GM10248 (cell line): Measurements from ENCODE around the gene MYBPC2.

Experiments used
- CTCF ChIA-PET: fragments of 300-600 bp; sonication (Branson Sonifier 250); formaldehyde crosslinking; extraction: SDS; loops from one replicate; lab custom pipeline; 2021; ENCODE audit warnings: antibody characterized with exemption; lab: Yijun Ruan, JAX
- POLR2A ChIA-PET: fragments of 350-650 bp; sonication (Branson Sonifier 250); formaldehyde crosslinking; extraction: SDS; loops from one replicate; lab custom pipeline; 2020; ENCODE audit warnings: antibody characterized with exemption; lab: Yijun Ruan, JAX
- DNase-seq: peaks from one replicate; pipeline ENCODE4 v3.0.0; 2012; ENCODE audit errors: extremely low spot score
- TF ChIP-seq, protein P1 (sequence below): IDR thresholded peaks from 2 replicates; pipeline ENCODE4 v1.5.1; 2012; ENCODE audit warnings: mild to moderate bottlenecking, low read depth; ENCODE audit errors: extremely low read depth, missing control alignments, control extremely low read depth

MYBPC2 gene

DNA sequence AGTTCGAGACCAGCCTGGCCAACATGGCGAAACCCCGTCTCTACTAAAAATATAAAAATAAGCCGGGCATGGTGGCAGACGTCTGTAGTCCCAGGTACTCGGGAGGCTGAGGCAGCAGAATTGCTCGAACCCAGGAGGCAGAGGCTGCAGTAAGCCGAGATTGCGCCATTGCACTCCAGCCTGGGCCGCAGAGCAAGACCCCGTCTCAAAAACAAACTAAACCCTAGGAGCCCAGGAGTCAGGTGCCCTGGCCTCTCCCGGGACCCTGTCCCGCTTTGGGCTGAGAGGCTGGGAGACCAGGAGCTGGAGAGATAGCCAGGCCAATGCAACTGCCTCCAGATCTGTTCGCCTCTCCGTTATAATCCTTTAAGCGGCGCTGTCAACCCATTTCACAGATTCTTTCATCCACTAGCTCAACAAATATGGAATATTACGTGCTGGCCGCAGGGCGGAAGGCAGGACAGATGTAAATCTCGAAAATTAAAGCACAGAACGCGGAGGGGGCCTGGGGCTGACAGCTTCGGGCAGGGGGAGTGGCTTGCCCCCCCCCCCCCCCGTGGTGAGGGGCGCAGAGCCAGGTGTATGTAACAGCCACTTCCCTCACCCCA, 5.3 kb upstream of the MYBPC2 start:
- DNase-seq, result no peak
- POLR2A ChIA-PET, result interaction anchor here (0.6 to 1.0 kb wide), 3 partner anchors 9 to 601 kb away, joined by 3 to 6 read pairs (median 6); partner anchors contain the start of gene SPIB
- CTCF ChIA-PET, result interaction anchor here (0.6 to 4.0 kb wide), 7 partner anchors 9 to 70 kb away, joined by 3 to 14 read pairs (median 5); partner anchors contain the start of gene SPIB
- TF ChIP-seq, protein P1, sequence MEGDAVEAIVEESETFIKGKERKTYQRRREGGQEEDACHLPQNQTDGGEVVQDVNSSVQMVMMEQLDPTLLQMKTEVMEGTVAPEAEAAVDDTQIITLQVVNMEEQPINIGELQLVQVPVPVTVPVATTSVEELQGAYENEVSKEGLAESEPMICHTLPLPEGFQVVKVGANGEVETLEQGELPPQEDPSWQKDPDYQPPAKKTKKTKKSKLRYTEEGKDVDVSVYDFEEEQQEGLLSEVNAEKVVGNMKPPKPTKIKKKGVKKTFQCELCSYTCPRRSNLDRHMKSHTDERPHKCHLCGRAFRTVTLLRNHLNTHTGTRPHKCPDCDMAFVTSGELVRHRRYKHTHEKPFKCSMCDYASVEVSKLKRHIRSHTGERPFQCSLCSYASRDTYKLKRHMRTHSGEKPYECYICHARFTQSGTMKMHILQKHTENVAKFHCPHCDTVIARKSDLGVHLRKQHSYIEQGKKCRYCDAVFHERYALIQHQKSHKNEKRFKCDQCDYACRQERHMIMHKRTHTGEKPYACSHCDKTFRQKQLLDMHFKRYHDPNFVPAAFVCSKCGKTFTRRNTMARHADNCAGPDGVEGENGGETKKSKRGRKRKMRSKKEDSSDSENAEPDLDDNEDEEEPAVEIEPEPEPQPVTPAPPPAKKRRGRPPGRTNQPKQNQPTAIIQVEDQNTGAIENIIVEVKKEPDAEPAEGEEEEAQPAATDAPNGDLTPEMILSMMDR, result no peak

DNA sequence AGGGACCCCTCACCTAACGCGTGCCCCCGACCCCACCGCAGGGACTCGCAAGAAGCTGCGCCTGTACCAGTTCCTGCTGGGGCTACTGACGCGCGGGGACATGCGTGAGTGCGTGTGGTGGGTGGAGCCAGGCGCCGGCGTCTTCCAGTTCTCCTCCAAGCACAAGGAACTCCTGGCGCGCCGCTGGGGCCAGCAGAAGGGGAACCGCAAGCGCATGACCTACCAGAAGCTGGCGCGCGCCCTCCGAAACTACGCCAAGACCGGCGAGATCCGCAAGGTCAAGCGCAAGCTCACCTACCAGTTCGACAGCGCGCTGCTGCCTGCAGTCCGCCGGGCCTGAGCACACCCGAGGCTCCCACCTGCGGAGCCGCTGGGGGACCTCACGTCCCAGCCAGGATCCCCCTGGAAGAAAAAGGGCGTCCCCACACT, 4.7 kb upstream of the MYBPC2 start:
- TF ChIP-seq, protein P1, result peak; percentile 3
- DNase-seq, result peak; percentile 46
- POLR2A ChIA-PET, result interaction anchor here (0.7 to 1.0 kb wide), 3 partner anchors 9 to 99 kb away, joined by 3 to 6 read pairs (median 3); partner anchors contain the start of genes KCNC3 and SPIB
- CTCF ChIA-PET, result interaction anchor here (0.6 to 4.0 kb wide), 5 partner anchors 10 to 71 kb away, joined by 3 to 14 read pairs (median 4); partner anchors contain the start of gene SPIB

DNA sequence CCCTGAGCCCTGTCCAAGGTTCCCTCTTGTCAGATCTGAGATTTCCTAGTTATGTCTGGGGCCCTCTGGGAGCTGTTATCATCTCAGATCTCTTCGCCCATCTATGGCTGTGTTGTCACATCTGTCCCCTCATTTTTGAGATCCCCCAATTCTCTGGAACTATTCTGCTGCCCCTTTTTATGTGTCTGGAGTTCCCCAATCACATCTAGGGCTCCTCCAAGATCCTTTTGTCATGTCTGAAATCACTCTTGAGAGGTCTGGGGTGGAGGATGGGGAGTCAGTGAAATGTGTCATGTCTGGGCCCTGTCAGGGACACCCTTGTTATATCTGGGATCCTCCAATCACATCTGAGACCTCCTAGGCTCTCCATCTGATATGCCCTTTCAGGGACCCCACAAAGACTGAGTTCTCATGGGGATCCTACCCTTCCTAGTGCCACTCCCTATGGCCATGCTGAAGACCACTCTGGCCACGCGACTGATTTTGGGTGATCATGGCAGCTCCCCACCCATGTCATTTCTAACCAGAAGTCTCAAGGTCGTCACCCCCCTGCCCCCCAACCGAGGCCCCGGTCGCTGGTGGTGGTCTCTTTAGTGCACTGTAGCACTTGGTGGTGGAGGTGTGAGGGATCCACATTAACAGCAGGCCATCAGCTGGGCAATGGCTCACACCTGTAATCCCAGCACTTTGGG, 3.8 kb upstream of the MYBPC2 start:
- CTCF ChIA-PET, result interaction anchor here (2.1 to 4.0 kb wide), 2 partner anchors 11 to 32 kb away, joined by 7 to 14 read pairs; partner anchors contain the start of gene SPIB
- TF ChIP-seq, protein P1, result no peak
- POLR2A ChIA-PET, result interaction anchor here (0.7 to 1.4 kb wide), 3 partner anchors 11 to 100 kb away, joined by 3 to 5 read pairs (median 4); partner anchors contain the start of genes KCNC3 and SPIB

DNA sequence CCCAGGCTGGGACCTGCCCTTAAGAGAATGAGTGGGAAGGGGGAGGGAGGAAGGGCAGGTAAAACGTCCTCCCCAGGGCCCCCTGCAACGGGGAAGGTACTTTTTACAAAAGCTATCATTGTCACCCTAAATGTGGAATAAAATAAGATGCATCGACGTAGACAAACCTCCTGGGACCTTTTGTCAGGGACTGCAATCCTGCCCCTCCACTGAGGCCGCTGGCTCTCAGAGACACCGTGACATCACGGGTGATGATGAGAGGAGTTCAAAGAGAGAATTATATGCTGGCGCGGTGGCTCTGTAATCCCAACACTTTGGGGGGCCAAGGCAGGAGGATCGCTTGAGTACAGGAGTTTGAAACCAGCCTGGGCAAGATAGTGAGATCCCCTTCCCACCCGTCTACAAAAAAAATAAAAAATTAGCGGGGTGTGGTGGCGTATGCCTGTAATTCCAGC, 1.8 kb upstream of the MYBPC2 start:
- DNase-seq, result no peak
- ChIA-PET CTCF (interaction anchor here (1.1 to 1.9 kb wide), 5 partner anchors 16 to 73 kb away, joined by 3 to 9 read pairs (median 6); no protein-coding TSS in a partner anchor), POLR2A (interaction anchor here (0.7 to 0.9 kb wide), 2 partner anchors 13 to 42 kb away, joined by 4 to 15 read pairs; no protein-coding TSS in a partner anchor)
- TF ChIP-seq, protein P1, result no peak

More for the DNA sequence above, 3.8 kb upstream of the MYBPC2 start:
- DNase-seq, result no peak

DNA sequence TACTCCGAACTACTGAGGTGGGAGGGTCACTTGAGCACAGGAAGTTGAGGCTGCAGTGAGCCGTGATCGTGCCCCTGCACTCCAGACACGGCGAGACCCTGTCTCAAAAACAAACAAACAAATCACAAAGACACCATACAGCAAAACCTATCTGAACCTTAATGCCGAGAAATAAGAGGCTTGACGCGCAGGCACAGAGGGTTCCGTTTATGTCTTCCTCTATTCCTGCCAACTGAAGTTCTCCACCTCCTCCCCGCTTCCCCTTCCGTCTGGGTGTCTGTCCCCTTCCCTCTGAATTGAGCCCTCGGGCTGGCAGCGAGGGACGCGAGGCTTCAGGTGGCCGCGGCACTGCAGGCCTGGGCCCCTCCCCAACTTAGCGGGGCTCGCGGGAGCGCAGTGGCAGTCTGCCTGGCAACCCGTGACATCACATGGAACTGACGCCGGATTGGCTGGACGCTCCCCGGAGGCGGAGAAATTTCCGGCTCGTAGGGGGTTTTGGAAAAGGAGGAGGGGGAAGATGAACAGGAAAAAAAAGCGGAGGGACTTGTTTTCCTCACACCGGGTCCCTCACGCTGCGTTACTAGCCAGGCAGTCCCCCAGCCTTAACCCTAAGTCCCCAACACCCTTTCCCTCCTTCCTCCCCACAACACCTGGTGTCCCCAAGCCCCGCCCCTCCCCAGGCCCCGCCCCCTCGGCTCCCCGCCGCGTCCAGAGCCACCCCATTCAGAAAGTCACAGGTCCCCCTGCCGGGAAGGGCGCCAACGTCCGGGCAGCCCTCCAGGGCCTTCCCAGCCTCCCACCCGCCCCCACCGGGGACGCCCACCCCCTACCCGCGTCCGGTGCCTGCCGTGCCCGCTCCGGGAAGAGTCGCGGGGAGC, 1.1 kb upstream of the MYBPC2 start:
- peak; percentile 89 for DNase-seq
- ChIA-PET CTCF (interaction anchor here (0.8 to 1.9 kb wide), 4 partner anchors 12 to 74 kb away, joined by 3 to 7 read pairs (median 5); no protein-coding TSS in a partner anchor), POLR2A (interaction anchor here (0.7 to 0.9 kb wide), 2 partner anchors 13 to 43 kb away, joined by 4 to 15 read pairs; no protein-coding TSS in a partner anchor)
- TF ChIP-seq, protein P1, result no peak
